HepG2 (cell line): ENCODE results near the gene NOG. TPM values are rescaled to one million over a fixed set of nuclear protein-coding genes. Genes with fewer than 3 reads are reported as not detected.
A peak's percentile ranks its signal among the peaks of the same experiment; 100 is the strongest.

Experiments used
- CEBPB ChIP-seq: IDR thresholded peaks from 2 replicates; pipeline ENCODE4 v1.6.1; 2011; ENCODE audit warnings: low read depth, low read length, improper control_type of control experiment, borderline replicate concordance
- EED ChIP-seq: sonication (generic); formaldehyde crosslinking; IDR thresholded peaks from 2 replicates; pipeline ENCODE4 v1.5.0; 2020; ENCODE audit warnings: mild to moderate bottlenecking, missing genetic modification reagents
- GLI4 ChIP-seq: sonication (generic); formaldehyde crosslinking; IDR thresholded peaks from 2 replicates; pipeline ENCODE4 v1.5.1; 2020; ENCODE audit warnings: missing genetic modification reagents, mild to moderate bottlenecking, moderate library complexity, borderline replicate concordance
- HNF4G ChIP-seq, 2 experiments: sonication (generic) in 1 of 2; formaldehyde crosslinking in 1 of 2; IDR thresholded peaks; 2 replicates each; pipeline versions ENCODE4 v1.4.0 to v1.6.1; 2011 to 2020; ENCODE audit warnings: borderline replicate concordance in 2 of 2, low read depth in 2 of 2, mild to moderate bottlenecking in 2 of 2, low read length in 1 of 2, missing genetic modification reagents in 1 of 2, moderate library complexity in 1 of 2
- NCOA5 ChIP-seq: sonication (generic); formaldehyde crosslinking; IDR thresholded peaks from 2 replicates; pipeline ENCODE4 v1.4.0; 2020; ENCODE audit warnings: missing genetic modification reagents
- SMAD1 ChIP-seq: sonication (generic); formaldehyde crosslinking; IDR thresholded peaks from 2 replicates; pipeline ENCODE4 v1.4.0; 2020; ENCODE audit warnings: missing genetic modification reagents, low read depth, mild to moderate bottlenecking, borderline replicate concordance
- SSRP1 ChIP-seq: IDR thresholded peaks from 2 replicates; pipeline ENCODE4 v1.6.1; 2016; ENCODE audit warnings: control low read depth
- ZBTB7A ChIP-seq: sonication (generic); formaldehyde crosslinking; IDR thresholded peaks from 2 replicates; pipeline ENCODE4 v1.8.0; 2022; ENCODE audit warnings: mild to moderate bottlenecking, missing genetic modification reagents
- ZNF17 ChIP-seq: sonication (generic); formaldehyde crosslinking; IDR thresholded peaks from 2 replicates; pipeline ENCODE4 v1.5.0; 2020; ENCODE audit warnings: mild to moderate bottlenecking, missing genetic modification reagents
- ZNF251 ChIP-seq: sonication (generic); formaldehyde crosslinking; IDR thresholded peaks from 2 replicates; pipeline ENCODE4 v1.9.0; 2021; ENCODE audit warnings: mild to moderate bottlenecking, missing genetic modification reagents
- ZNF331 ChIP-seq: sonication (generic); formaldehyde crosslinking; IDR thresholded peaks from 2 replicates; pipeline ENCODE4 v1.4.0; 2020; ENCODE audit warnings: missing genetic modification reagents
- ZNF546 ChIP-seq: sonication (generic); formaldehyde crosslinking; conservative IDR thresholded peaks from 2 replicates; pipeline ENCODE4 v1.8.1; 2023; ENCODE audit warnings: mild to moderate bottlenecking, missing genetic modification reagents
- polyA plus RNA-seq, 8 experiments: library from polyadenylated mRNA; depleted of rRNA in 3 of 8; stranded (reverse) in 7 of 8; unstranded in 1 of 8; fragments of >200 nt; fragmentation: Illumina TruSeq in 4 of 8; extraction: Trizol in 4 of 8; gene quantifications; 2 replicates each; pipeline versions ENCODE4 v1.2.1 to v1.2.3, GENCODE V29; 2011 to 2016; ENCODE audit warnings: low read depth in 4 of 8, missing spikeins in 1 of 8, mixed read lengths in 1 of 8; ENCODE audit not compliant: insufficient read depth in 1 of 8
- total RNA-seq, 5 experiments: library from RNA; depleted of rRNA; stranded (reverse); fragments of >200 nt; fragmentation: Illumina TruSeq; extraction: Trizol; gene quantifications; 2 replicates each; pipeline ENCODE4 v1.2.3, GENCODE V29; 2016; ENCODE audit warnings: low read depth in 1 of 5
- TF ChIP-seq, protein P1 (sequence below): sonication (generic); formaldehyde crosslinking; IDR thresholded peaks from 2 replicates; pipeline ENCODE4 v1.5.0; 2020; ENCODE audit warnings: mild to moderate bottlenecking, missing genetic modification reagents
- TF ChIP-seq, protein P2 (sequence below): sonication (generic); formaldehyde crosslinking; IDR thresholded peaks from 2 replicates; pipeline ENCODE4 v1.5.1; 2020; ENCODE audit warnings: mild to moderate bottlenecking, missing genetic modification reagents, moderate library complexity
- TF ChIP-seq, protein P3 (sequence below): IDR thresholded peaks from 2 replicates; pipeline ENCODE4 v1.6.1; 2012; ENCODE audit warnings: inconsistent platforms
- TF ChIP-seq, protein P4 (sequence below): sonication (generic); formaldehyde crosslinking; IDR thresholded peaks from 2 replicates; pipeline ENCODE4 v1.5.1; 2020; ENCODE audit warnings: mild to moderate bottlenecking, missing genetic modification reagents, moderate library complexity
- TF ChIP-seq, protein P5 (sequence below): sonication (generic); formaldehyde crosslinking; IDR thresholded peaks from 2 replicates; pipeline ENCODE4 v1.4.0; 2020; ENCODE audit warnings: missing genetic modification reagents

Gene NOG
- total and polyA plus RNA-seq, 2 of the 13 experiments (the other 11 are each of a cell fraction or from before 2014, with no cell fraction given), result not detected

DNA sequence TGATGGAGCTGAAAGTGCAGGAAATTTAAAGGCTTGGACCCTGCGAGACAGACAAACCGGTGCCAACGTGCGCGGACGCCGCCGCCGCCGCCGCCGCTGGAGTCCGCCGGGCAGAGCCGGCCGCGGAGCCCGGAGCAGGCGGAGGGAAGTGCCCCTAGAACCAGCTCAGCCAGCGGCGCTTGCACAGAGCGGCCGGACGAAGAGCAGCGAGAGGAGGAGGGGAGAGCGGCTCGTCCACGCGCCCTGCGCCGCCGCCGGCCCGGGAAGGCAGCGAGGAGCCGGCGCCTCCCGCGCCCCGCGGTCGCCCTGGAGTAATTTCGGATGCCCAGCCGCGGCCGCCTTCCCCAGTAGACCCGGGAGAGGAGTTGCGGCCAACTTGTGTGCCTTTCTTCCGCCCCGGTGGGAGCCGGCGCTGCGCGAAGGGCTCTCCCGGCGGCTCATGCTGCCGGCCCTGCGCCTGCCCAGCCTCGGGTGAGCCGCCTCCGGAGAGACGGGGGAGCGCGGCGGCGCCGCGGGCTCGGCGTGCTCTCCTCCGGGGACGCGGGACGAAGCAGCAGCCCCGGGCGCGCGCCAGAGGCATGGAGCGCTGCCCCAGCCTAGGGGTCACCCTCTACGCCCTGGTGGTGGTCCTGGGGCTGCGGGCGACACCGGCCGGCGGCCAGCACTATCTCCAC is at the start of gene NOG (continued):
- TF ChIP-seq, protein P1, sequence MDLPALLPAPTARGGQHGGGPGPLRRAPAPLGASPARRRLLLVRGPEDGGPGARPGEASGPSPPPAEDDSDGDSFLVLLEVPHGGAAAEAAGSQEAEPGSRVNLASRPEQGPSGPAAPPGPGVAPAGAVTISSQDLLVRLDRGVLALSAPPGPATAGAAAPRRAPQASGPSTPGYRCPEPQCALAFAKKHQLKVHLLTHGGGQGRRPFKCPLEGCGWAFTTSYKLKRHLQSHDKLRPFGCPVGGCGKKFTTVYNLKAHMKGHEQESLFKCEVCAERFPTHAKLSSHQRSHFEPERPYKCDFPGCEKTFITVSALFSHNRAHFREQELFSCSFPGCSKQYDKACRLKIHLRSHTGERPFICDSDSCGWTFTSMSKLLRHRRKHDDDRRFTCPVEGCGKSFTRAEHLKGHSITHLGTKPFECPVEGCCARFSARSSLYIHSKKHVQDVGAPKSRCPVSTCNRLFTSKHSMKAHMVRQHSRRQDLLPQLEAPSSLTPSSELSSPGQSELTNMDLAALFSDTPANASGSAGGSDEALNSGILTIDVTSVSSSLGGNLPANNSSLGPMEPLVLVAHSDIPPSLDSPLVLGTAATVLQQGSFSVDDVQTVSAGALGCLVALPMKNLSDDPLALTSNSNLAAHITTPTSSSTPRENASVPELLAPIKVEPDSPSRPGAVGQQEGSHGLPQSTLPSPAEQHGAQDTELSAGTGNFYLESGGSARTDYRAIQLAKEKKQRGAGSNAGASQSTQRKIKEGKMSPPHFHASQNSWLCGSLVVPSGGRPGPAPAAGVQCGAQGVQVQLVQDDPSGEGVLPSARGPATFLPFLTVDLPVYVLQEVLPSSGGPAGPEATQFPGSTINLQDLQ, result peak; percentile 53; the same call in 1 of the 2 replicates
- 0 out of 2 replicates have a peak, but pooled peaks have one; percentile 14 for TF ChIP-seq EED (CRISPR knock-in tag)
- no peak for TF ChIP-seq GLI4 (CRISPR knock-in tag)
- 0 out of 2 replicates have a peak, but pooled peaks have one; percentile 62 for TF ChIP-seq SMAD1 (CRISPR knock-in tag)
- no peak for TF ChIP-seq SSRP1
- no peak for TF ChIP-seq HNF4G (IDR thresholded peaks at IDR 0.05; ENCODE audit: borderline replicate concordance, low read depth, low read length)
- no peak; the same call in 1 of the 2 replicates for TF ChIP-seq HNF4G (CRISPR knock-in tag; IDR thresholded peaks at IDR 0.05; ENCODE audit: borderline replicate concordance, low read depth)
- no peak for TF ChIP-seq ZNF546 (CRISPR knock-in tag)
- TF ChIP-seq ZNF331, result no peak
- TF ChIP-seq NCOA5 (CRISPR knock-in tag), result no peak
- TF ChIP-seq, protein P2, sequence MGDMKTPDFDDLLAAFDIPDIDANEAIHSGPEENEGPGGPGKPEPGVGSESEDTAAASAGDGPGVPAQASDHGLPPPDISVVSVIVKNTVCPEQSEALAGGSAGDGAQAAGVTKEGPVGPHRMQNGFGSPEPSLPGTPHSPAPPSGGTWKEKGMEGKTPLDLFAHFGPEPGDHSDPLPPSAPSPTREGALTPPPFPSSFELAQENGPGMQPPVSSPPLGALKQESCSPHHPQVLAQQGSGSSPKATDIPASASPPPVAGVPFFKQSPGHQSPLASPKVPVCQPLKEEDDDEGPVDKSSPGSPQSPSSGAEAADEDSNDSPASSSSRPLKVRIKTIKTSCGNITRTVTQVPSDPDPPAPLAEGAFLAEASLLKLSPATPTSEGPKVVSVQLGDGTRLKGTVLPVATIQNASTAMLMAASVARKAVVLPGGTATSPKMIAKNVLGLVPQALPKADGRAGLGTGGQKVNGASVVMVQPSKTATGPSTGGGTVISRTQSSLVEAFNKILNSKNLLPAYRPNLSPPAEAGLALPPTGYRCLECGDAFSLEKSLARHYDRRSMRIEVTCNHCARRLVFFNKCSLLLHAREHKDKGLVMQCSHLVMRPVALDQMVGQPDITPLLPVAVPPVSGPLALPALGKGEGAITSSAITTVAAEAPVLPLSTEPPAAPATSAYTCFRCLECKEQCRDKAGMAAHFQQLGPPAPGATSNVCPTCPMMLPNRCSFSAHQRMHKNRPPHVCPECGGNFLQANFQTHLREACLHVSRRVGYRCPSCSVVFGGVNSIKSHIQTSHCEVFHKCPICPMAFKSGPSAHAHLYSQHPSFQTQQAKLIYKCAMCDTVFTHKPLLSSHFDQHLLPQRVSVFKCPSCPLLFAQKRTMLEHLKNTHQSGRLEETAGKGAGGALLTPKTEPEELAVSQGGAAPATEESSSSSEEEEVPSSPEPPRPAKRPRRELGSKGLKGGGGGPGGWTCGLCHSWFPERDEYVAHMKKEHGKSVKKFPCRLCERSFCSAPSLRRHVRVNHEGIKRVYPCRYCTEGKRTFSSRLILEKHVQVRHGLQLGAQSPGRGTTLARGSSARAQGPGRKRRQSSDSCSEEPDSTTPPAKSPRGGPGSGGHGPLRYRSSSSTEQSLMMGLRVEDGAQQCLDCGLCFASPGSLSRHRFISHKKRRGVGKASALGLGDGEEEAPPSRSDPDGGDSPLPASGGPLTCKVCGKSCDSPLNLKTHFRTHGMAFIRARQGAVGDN (CRISPR knock-in tag), result peak; percentile 55
- TF ChIP-seq, protein P3, sequence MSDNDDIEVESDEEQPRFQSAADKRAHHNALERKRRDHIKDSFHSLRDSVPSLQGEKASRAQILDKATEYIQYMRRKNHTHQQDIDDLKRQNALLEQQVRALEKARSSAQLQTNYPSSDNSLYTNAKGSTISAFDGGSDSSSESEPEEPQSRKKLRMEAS, result no peak; the same call in 1 of the 2 replicates
- TF ChIP-seq ZBTB7A (CRISPR knock-in tag), result no peak
- no peak for TF ChIP-seq CEBPB
- TF ChIP-seq ZNF251 (CRISPR knock-in tag), result no peak
- TF ChIP-seq, protein P4, sequence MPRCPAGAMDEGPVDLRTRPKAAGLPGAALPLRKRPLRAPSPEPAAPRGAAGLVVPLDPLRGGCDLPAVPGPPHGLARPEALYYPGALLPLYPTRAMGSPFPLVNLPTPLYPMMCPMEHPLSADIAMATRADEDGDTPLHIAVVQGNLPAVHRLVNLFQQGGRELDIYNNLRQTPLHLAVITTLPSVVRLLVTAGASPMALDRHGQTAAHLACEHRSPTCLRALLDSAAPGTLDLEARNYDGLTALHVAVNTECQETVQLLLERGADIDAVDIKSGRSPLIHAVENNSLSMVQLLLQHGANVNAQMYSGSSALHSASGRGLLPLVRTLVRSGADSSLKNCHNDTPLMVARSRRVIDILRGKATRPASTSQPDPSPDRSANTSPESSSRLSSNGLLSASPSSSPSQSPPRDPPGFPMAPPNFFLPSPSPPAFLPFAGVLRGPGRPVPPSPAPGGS, result peak; percentile 14; the same call in 1 of the 2 replicates
- TF ChIP-seq, protein P5, sequence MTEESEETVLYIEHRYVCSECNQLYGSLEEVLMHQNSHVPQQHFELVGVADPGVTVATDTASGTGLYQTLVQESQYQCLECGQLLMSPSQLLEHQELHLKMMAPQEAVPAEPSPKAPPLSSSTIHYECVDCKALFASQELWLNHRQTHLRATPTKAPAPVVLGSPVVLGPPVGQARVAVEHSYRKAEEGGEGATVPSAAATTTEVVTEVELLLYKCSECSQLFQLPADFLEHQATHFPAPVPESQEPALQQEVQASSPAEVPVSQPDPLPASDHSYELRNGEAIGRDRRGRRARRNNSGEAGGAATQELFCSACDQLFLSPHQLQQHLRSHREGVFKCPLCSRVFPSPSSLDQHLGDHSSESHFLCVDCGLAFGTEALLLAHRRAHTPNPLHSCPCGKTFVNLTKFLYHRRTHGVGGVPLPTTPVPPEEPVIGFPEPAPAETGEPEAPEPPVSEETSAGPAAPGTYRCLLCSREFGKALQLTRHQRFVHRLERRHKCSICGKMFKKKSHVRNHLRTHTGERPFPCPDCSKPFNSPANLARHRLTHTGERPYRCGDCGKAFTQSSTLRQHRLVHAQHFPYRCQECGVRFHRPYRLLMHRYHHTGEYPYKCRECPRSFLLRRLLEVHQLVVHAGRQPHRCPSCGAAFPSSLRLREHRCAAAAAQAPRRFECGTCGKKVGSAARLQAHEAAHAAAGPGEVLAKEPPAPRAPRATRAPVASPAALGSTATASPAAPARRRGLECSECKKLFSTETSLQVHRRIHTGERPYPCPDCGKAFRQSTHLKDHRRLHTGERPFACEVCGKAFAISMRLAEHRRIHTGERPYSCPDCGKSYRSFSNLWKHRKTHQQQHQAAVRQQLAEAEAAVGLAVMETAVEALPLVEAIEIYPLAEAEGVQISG, result peak; percentile 56
- TF ChIP-seq ZNF17 (CRISPR knock-in tag), result no peak
